Bronchus fibroblast of lung (primary cell): ENCODE results near the gene FAM118A. TPM values are rescaled to one million over a fixed set of nuclear protein-coding genes. Genes with fewer than 3 reads are reported as not detected.

Experiments used
- total RNA-seq: library from RNA; depleted of rRNA; stranded (reverse); fragments of >200 nt; gene quantifications from 2 replicates; pipeline ENCODE4 v1.2.3, GENCODE V29; 2015

The FAM118A gene
- 7.1 and 8.2 TPM in 2 replicates for total RNA-seq

DNA sequence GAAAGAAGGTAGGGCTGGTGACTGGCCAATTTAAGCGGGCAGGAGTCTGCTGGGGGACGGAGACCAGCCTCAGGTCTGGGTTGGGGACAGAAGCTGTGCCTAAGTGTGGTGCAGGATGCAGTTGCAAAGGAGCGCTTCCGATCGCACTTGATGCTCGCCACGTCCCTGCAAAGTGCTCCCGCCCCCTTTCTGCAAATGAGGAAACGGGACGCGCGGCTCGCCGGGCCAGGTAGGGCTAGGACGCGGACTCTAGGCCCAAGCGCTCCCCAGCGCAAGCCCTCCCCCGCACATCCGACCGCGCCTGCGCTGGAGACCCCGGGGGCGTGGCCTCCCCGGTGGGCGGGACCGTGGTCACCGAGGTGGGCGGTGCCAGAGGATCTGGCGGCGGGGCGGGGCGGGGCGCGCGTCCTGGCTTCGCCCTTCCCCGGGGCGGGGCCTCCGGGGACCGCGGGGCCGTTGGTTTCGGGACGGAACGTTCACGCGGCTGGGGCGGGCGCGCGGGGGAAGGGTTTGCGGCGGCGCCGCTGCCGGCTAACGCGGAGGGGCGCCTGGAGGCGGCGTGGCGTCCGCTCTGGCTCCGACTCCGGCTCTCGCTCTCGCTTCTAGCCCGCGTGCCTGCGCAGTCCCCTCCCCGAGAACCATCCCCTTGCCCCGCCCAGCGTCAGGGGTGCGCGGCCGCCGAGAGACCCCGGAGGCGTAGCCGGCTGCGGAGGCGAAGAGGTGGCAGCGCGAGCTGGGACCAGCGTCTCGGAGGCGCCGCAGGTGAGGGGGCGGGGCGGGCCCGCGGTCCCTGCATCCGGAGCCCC lies at the start of gene FAM118A:
Gene FAM118A (plus strand): TSS at position 513 of the 806 bp plus-strand sequence. CDS start 12,446 bp downstream, outside the sequence.

DNA sequence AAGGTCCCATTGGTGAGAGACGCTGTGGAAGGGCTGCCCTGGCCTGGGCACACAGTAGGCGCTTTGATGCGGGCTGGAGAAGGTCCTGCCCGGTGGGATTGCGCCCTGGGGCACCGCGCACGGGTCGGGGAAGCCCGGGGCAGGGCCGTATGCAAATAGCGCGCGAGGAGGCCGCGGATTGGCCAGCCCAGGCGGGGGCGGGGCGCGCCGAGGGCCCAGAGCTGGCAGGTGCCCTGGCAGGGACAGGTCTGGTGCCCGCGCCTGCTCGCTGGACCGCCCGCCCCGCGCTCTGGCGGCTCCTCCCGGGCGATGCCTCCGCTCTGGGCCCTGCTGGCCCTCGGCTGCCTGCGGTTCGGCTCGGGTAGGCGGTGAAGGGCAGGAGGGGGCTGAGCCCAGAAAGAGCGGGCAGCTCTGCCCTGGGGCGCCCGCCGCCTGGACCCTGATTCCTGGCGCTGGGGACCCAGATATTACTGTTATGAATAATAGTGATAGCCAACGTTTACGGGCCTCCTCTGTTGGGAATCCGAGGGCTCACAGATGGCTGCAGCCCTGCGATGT lies 24.9 kb upstream of the FAM118A start, which contains the start of gene UPK3A:
Gene UPK3A (plus strand): TSS at position 245 of the 558 bp plus-strand sequence. CDS start 65 bp downstream, at position 310.

Other genes with a start within 250 kb of the FAM118A start
- 34.2 and 46.1 TPM in 2 replicates for gene NUP50, start 146.0 kb upstream of the FAM118A start, total RNA-seq
- 15.5 and 16.3 TPM in 2 replicates for gene KIAA0930, start 69.0 kb upstream of the FAM118A start, total RNA-seq
- gene UPK3A, start 25.0 kb upstream of the FAM118A start, total RNA-seq, result not detected in 2 replicates
- not detected in 2 replicates for gene SMC1B, start 103.7 kb downstream of the FAM118A start, total RNA-seq
- 1.0 and 2.9 TPM in 2 replicates for gene RIBC2, start 103.8 kb downstream of the FAM118A start, total RNA-seq
- 192 and 211 TPM in 2 replicates for gene FBLN1, start 192.9 kb downstream of the FAM118A start, total RNA-seq